Naive thymus-derived CD8-positive, alpha-beta T cell (primary cell): ENCODE results near the gene CHST11. TPM values are rescaled to one million over a fixed set of nuclear protein-coding genes. Genes with fewer than 3 reads are reported as not detected.

Source experiments
- microRNA-seq: library from miRNA; unstranded; fragments of <30 nt; microRNA quantifications from one replicate; pipeline ENCODE4 v1.2.0, GENCODE V29; 2022; ENCODE audit warnings: borderline microRNAs expressed
- polyA plus RNA-seq, 3 donors: library from polyadenylated mRNA; unstranded; fragments of 300-500 nt; fragmentation: Illumina TruSeq; gene quantifications; one replicate each; pipeline ENCODE4 v1.2.3, GENCODE V29; 2021
- total RNA-seq, 8 experiments: library from RNA in 2 of 8; stranded (reverse) in 2 of 8; gene quantifications; one replicate each; pipeline ENCODE4 v1.2.3 and lab custom pipeline; 2021 to 2026

The CHST11 gene
- total and polyA plus RNA-seq, 5 experiments from 2014 or later: 23.1 to 35.6 (median 26.8) TPM

Small RNAs within 50 kb of the gene (microRNA-seq; reads per million reads assigned to microRNA genes)
- not detected for gene MIR3922

Other genes with a start within 250 kb of the CHST11 start
- gene TXNRD1, start 241.2 kb upstream of the CHST11 start, total RNA-seq: 100 to 1,000 TPM in 1 of 2 experiments, 10 to 100 TPM in 1; 90.8 to 102 TPM
- 10 to 100 TPM; 18.7 to 29.6 (median 25.0) TPM for gene TXNRD1, start 241.2 kb upstream of the CHST11 start, polyA plus RNA-seq
- 10 to 100 TPM; 10.6 to 13.6 TPM for gene EID3, start 153.2 kb upstream of the CHST11 start, total RNA-seq
- gene EID3, start 153.2 kb upstream of the CHST11 start, polyA plus RNA-seq: 10 to 100 TPM; 10.1 to 13.5 (median 10.8) TPM